ENCODE measurements around the gene TOX3. TPM values are rescaled to one million over a fixed set of nuclear protein-coding genes. Genes with fewer than 3 reads are reported as not detected.
A peak's percentile ranks its signal among the peaks of the same experiment; 100 is the strongest.

Gene TOX3
- total and polyA plus RNA-seq, 2 of the 13 experiments (the other 11 are each of a cell fraction or from before 2014, with no cell fraction given), result 14.5 to 98.6 TPM

DNA sequence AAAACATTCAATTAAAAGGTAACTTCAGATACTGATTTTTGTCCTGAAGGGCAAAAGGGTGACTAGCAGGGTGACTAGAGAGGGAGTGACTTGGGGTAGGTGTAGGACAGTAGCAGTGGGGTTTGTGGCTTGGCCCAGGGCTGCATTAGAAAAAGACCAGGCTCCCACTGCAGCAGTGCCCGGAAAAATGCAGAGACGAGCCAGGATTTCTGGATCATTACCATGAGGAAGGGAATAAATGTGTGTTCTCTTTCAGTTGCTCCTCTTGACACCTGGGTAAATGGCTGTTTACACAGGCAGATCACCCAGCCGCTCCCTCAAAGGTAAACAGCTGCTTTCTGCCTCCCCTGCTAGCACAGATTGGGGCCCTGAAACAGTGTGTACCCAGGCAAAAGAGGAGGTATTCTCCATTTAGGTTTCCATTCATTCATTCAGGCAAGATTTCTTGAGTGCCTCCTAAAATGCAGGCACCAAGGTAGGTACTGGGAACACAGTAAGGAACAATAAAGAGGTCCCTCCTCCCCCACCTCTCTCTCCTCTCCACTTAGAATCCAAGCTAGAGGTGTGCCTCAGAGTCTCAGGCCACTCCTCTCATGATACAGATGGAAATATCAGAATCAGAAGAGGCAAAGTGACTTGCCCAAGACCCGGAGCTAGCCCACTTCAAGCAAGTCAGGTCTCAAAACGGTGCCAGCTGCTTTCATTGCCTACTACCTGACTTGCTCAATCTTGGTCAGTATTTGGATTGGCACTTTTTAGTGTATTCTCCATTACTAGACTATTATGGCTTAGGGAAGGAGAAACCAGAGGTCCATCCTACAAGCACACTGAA is 15.2 kb upstream of the TOX3 start (continued):
- TF ChIP-seq, protein P1, sequence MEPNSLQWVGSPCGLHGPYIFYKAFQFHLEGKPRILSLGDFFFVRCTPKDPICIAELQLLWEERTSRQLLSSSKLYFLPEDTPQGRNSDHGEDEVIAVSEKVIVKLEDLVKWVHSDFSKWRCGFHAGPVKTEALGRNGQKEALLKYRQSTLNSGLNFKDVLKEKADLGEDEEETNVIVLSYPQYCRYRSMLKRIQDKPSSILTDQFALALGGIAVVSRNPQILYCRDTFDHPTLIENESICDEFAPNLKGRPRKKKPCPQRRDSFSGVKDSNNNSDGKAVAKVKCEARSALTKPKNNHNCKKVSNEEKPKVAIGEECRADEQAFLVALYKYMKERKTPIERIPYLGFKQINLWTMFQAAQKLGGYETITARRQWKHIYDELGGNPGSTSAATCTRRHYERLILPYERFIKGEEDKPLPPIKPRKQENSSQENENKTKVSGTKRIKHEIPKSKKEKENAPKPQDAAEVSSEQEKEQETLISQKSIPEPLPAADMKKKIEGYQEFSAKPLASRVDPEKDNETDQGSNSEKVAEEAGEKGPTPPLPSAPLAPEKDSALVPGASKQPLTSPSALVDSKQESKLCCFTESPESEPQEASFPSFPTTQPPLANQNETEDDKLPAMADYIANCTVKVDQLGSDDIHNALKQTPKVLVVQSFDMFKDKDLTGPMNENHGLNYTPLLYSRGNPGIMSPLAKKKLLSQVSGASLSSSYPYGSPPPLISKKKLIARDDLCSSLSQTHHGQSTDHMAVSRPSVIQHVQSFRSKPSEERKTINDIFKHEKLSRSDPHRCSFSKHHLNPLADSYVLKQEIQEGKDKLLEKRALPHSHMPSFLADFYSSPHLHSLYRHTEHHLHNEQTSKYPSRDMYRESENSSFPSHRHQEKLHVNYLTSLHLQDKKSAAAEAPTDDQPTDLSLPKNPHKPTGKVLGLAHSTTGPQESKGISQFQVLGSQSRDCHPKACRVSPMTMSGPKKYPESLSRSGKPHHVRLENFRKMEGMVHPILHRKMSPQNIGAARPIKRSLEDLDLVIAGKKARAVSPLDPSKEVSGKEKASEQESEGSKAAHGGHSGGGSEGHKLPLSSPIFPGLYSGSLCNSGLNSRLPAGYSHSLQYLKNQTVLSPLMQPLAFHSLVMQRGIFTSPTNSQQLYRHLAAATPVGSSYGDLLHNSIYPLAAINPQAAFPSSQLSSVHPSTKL (CRISPR knock-in tag; IDR thresholded peaks at IDR 0.05), result peak; percentile 88
- TF ChIP-seq ISL2 (CRISPR knock-in tag; IDR thresholded peaks at IDR 0.05) (peak; percentile 58), ZNF17 (CRISPR knock-in tag; IDR thresholded peaks at IDR 0.05) (no peak), ZNF350 (CRISPR knock-in tag; IDR thresholded peaks at IDR 0.05; ENCODE audit: borderline replicate concordance, low read depth) (peak; percentile 54; the same call in 1 of the 2 replicates), ZNF124 (CRISPR knock-in tag; IDR thresholded peaks at IDR 0.05) (no peak), CREB1 (IDR thresholded peaks at IDR 0.05) (no peak), CREB1 (CRISPR knock-in tag; IDR thresholded peaks at IDR 0.05) (no peak), ZNF12 (CRISPR knock-in tag; IDR thresholded peaks at IDR 0.05) (peak; percentile 10; the same call in 1 of the 2 replicates), ZNF329 (CRISPR knock-in tag; IDR thresholded peaks at IDR 0.05; ENCODE audit: low read depth) (no peak), MIER3 (CRISPR knock-in tag; IDR thresholded peaks at IDR 0.05; ENCODE audit: borderline replicate concordance) (peak; percentile 51; the same call in 1 of the 2 replicates), HDAC1 (CRISPR knock-in tag; IDR thresholded peaks at IDR 0.05) (peak; percentile 48; the same call in 1 of the 2 replicates)
- TF ChIP-seq, protein P2, sequence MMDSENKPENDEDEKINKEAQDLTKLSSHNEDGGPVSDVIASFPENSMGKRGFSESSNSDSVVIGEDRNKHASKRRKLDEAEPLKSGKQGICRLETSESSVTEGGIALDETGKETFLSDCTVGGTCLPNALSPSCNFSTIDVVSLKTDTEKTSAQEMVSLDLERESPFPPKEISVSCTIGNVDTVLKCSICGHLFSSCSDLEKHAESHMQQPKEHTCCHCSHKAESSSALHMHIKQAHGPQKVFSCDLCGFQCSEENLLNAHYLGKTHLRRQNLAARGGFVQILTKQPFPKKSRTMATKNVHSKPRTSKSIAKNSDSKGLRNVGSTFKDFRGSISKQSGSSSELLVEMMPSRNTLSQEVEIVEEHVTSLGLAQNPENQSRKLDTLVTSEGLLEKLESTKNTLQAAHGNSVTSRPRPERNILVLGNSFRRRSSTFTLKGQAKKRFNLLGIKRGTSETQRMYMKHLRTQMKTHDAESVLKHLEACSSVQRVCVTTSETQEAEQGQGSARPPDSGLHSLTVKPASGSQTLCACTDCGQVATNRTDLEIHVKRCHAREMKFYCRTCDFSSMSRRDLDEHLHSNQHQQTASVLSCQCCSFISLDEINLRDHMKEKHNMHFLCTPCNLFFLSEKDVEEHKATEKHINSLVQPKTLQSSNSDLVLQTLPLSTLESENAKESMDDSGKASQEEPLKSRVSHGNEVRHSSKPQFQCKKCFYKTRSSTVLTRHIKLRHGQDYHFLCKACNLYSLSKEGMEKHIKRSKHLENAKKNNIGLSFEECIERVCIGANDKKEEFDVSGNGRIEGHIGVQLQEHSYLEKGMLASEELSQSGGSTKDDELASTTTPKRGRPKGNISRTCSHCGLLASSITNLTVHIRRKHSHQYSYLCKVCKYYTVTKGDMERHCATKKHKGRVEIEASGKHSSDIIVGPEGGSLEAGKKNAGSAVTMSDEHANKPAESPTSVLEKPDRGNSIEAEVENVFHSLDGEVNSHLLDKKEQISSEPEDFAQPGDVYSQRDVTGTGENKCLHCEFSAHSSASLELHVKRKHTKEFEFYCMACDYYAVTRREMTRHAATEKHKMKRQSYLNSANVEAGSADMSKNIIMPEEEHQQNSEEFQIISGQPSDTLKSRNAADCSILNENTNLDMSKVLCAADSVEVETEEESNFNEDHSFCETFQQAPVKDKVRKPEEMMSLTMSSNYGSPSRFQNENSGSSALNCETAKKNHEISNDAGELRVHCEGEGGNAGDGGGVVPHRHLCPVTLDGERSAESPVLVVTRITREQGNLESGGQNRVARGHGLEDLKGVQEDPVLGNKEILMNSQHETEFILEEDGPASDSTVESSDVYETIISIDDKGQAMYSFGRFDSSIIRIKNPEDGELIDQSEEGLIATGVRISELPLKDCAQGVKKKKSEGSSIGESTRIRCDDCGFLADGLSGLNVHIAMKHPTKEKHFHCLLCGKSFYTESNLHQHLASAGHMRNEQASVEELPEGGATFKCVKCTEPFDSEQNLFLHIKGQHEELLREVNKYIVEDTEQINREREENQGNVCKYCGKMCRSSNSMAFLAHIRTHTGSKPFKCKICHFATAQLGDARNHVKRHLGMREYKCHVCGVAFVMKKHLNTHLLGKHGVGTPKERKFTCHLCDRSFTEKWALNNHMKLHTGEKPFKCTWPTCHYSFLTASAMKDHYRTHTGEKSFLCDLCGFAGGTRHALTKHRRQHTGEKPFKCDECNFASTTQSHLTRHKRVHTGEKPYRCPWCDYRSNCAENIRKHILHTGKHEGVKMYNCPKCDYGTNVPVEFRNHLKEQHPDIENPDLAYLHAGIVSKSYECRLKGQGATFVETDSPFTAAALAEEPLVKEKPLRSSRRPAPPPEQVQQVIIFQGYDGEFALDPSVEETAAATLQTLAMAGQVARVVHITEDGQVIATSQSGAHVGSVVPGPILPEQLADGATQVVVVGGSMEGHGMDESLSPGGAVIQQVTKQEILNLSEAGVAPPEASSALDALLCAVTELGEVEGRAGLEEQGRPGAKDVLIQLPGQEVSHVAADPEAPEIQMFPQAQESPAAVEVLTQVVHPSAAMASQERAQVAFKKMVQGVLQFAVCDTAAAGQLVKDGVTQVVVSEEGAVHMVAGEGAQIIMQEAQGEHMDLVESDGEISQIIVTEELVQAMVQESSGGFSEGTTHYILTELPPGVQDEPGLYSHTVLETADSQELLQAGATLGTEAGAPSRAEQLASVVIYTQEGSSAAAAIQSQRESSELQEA (CRISPR knock-in tag; IDR thresholded peaks at IDR 0.05; ENCODE audit: not compliant biosample characterization), result no peak
- TF ChIP-seq, protein P3, sequence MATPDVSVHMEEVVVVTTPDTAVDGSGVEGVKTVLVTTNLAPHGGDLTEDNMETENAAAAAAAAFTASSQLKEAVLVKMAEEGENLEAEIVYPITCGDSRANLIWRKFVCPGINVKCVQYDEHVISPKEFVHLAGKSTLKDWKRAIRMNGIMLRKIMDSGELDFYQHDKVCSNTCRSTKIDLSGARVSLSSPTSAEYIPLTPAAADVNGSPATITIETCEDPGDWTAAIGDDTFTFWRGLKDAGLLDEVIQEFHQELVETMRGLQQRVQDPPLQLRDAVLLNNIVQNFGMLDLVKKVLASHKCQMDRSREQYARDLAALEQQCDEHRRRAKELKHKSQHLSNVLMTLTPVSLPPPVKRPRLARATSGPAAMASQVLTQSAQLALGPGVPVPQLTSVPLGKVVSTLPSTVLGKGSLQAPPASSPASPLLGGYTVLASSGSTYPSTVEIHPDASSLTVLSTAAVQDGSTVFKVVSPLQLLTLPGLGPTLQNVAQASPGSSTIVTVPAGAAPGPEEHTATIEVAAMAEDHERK (CRISPR knock-in tag; IDR thresholded peaks at IDR 0.05; ENCODE audit: low read depth), result no peak
- TF ChIP-seq, protein P4, sequence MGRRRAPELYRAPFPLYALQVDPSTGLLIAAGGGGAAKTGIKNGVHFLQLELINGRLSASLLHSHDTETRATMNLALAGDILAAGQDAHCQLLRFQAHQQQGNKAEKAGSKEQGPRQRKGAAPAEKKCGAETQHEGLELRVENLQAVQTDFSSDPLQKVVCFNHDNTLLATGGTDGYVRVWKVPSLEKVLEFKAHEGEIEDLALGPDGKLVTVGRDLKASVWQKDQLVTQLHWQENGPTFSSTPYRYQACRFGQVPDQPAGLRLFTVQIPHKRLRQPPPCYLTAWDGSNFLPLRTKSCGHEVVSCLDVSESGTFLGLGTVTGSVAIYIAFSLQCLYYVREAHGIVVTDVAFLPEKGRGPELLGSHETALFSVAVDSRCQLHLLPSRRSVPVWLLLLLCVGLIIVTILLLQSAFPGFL (CRISPR knock-in tag; IDR thresholded peaks at IDR 0.05), result no peak
